Heart right ventricle (tissue), 16 donors: Measurements from ENCODE around the gene RIPOR2. TPM values are rescaled to one million over a fixed set of nuclear protein-coding genes. Genes with fewer than 3 reads are reported as not detected.
"Not testable (repeated sequence)": the region's sequence is repeated elsewhere in the genome, so short reads cannot be mapped to it uniquely, and the experiment has no call there.

ENCODE experiments used
- ATAC-seq, 8 donors: fragments of 200-7000 bp; cut with Tn5 transposase; one replicate each; pipeline ENCODE4 v1.9.1; 2020; ENCODE audit warnings: mild to moderate bottlenecking in 8 of 8, moderate library complexity in 8 of 8, moderate number of reproducible peaks in 1 of 8
- DNase-seq, 2 donors: peaks; one replicate each; pipeline ENCODE4 v3.0.0-alpha.2; 2020
- H3K27ac ChIP-seq, 10 donors: fragments of 200-600 bp; sonication (generic) in 2 of 10; one replicate each; pipeline versions ENCODE4 v1.5.0 to v1.8.0; 2020 to 2022; ENCODE audit warnings: mild to moderate bottlenecking in 3 of 10
- H3K27me3 ChIP-seq, 7 donors: fragments of 200-600 bp; one replicate each; pipeline ENCODE4 v1.8.0; 2021 to 2022; ENCODE audit warnings: mild to moderate bottlenecking in 2 of 7
- H3K36me3 ChIP-seq, 9 donors: fragments of 200-600 bp; sonication (generic) in 1 of 9; one replicate each; pipeline versions ENCODE4 v1.5.0 to v1.8.0; 2020 to 2022; ENCODE audit warnings: mild to moderate bottlenecking in 2 of 9
- H3K4me1 ChIP-seq, 9 donors: fragments of 200-600 bp; sonication (generic) in 1 of 9; one replicate each; pipeline versions ENCODE4 v1.5.0 to v1.8.0; 2020 to 2022; ENCODE audit warnings: mild to moderate bottlenecking in 4 of 9
- H3K4me3 ChIP-seq, 10 donors: fragments of 200-600 bp; sonication (generic) in 2 of 10; one replicate each; pipeline versions ENCODE4 v1.5.0 to v1.8.0; 2020 to 2022; ENCODE audit warnings: mild to moderate bottlenecking in 7 of 10, moderate library complexity in 2 of 10
- H3K9me3 ChIP-seq, 11 donors: fragments of 200-600 bp in 10 of 11; sonication (generic) in 2 of 11; one replicate each; pipeline versions ENCODE4 v1.5.0 to v1.8.0; 2013 to 2022; ENCODE audit warnings: mild to moderate bottlenecking in 2 of 11, control low read depth in 1 of 11, moderate library complexity in 1 of 11
- WGBS, 2 donors: extraction: QIAGEN DNeasy Blood & Tissue Kit; methylation state at CpG; one replicate each; pipeline ENCODE4 v1.1.7; 2013; ENCODE audit warnings: inconsistent platforms in 1 of 2; 5-methylcytosine and 5-hydroxymethylcytosine counted together
- intact Hi-C, 10 donors: fragments of 100-400 bp; cut with DNase I; formaldehyde crosslinking; loops; one replicate each; pipeline versions ENCODE4 v1.11.1 to v1.14.2; 2022
- polyA plus RNA-seq, 2 donors: library from polyadenylated mRNA; stranded (reverse); fragments of 200-250 nt; gene quantifications; one replicate each; pipeline ENCODE4 v1.2.3, GENCODE V29; 2013
- total RNA-seq, 10 donors: library from RNA; stranded (reverse); fragmentation: NEBNext Ultra II Directional in 3 of 10; extraction: Animal tissue kit (Norgen Biotek cat#: 25700) in 3 of 10; gene quantifications; one replicate each; pipeline versions ENCODE4 v1.2.1 to v1.2.4, GENCODE V29; 2021 to 2023
- TF ChIP-seq, protein P1 (sequence below), 9 donors: fragments of 200-600 bp; sonication (generic) in 2 of 9; IDR thresholded peaks; one replicate each; pipeline versions ENCODE4 v1.5.0 to v1.8.0; 2021 to 2022; ENCODE audit warnings: antibody characterized with exemption in 9 of 9, mild to moderate bottlenecking in 5 of 9, moderate library complexity in 1 of 9
- donor health status: Arrhythmogenic right ventricular cardiomyopathy.
- donor health status: ischemic (EF 13 %, LVEDD 7.1; RV severe dilation, severe dysfunction).
- donor health status: healthy with polysubstance abuse.
- donor health status: DM: no; HTN: yes; CAD: no.
- donor health status: DM: no; HTN: no; CAD: no.
- donor health status: ischemic (EF 25% LVEDD 6.9; RV normal size, moderate dysfunction).
- donor health status: ischemic (EF 25% LVEDD 5.7; RV mildly dilated, moderate dysfunction).
- donor health status: healthy.
- donor health status: DM: yes; HTN: yes; CAD: no.
- donor health status: Ischemic cardiomyopathy.
- donor health status: ischemic (EF 35%, LVEDD 5.7; RV mildly dilated, moderate dysfunction).
- donor health status: nonischemic (EF 11% LVEDD 7.7; RV severe dilation, severe dysfunction).
- donor health status: DM: yes; HTN: yes; CAD: no.
- donor health status: PGD.
- donor health status: ischemic (EF 29% LVEDD 5.4; RV normal size, mild dysfunction).
- donor health status: nonischemic (EF 23%, LVEDD 6.1; RV moderate dilation, normal function).

RIPOR2 gene
- total and polyA plus RNA-seq, 12 donors: 1.2 to 14.5 (median 3.6) TPM

DNA sequence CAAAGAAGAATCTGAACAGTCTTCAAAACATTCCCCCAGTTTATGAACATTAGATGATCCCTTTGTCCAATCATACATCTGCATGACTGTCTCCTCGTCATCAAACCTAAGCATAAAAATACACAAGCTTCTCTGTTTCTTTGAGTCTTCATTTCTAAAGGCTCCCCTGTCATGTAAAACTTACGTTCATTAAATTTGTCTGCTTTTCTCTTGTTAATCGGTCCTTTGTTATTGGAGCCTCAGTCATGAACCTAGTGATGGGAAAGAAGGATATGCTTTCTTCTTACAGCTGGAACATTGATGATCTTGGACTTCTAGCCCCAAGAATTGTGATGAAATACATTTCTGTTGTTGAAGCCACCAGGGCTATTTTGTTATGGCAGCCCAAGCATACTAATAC lies 18.0 kb upstream of the RIPOR2 start:
- 89 to 92% methylated on average over 3 of the region's 3 CpGs for WGBS, 2 donors
- no peak for ATAC-seq

DNA sequence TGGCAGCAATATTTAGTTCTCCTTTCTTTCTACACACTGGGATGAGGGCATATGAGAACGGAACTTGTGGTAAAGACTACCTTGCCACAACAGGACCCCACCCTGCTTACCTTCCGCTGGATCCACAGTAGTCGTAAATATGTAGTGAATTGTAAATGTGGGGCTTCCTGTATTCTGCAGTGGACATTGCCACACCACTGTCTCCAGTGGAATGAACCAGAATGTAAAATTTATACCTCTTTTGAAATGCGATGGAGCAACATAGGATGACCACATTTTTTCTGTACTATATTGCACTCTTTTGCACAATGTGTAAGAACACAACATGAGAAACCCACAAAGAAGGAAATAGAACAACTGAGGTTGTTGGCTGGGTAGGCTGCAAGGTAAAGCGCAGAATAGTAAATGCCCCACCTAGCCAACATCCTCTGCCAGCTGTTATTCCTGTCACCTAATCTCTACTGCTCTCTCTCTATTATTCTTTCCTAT lies 16.1 kb upstream of the RIPOR2 start:
- H3K9me3 ChIP-seq: no peaks in the 10 kb centered on the region
- 83 to 91% methylated on average over 5 of the region's 5 CpGs for WGBS, 2 donors
- intact Hi-C loops: loop anchor here in 1 of 10 donors (1.0 kb wide), 1 partner anchor 47 kb away; no protein-coding TSS in a partner anchor
- H3K27me3 ChIP-seq: no peaks in the 10 kb centered on the region
- TF ChIP-seq, protein P1, sequence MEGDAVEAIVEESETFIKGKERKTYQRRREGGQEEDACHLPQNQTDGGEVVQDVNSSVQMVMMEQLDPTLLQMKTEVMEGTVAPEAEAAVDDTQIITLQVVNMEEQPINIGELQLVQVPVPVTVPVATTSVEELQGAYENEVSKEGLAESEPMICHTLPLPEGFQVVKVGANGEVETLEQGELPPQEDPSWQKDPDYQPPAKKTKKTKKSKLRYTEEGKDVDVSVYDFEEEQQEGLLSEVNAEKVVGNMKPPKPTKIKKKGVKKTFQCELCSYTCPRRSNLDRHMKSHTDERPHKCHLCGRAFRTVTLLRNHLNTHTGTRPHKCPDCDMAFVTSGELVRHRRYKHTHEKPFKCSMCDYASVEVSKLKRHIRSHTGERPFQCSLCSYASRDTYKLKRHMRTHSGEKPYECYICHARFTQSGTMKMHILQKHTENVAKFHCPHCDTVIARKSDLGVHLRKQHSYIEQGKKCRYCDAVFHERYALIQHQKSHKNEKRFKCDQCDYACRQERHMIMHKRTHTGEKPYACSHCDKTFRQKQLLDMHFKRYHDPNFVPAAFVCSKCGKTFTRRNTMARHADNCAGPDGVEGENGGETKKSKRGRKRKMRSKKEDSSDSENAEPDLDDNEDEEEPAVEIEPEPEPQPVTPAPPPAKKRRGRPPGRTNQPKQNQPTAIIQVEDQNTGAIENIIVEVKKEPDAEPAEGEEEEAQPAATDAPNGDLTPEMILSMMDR (IDR thresholded peaks at IDR 0.05): no peak
- no peaks in the 10 kb centered on the region for H3K36me3 ChIP-seq
- no peak for DNase-seq
- peak overlapping the region in 1 of 10 donors; percentile 4 for H3K4me3 ChIP-seq
- peak in 5 of 8 donors; percentile 44 to 72 (median 56) for ATAC-seq
- H3K27ac ChIP-seq: peak overlapping the region in 1 of 10 donors; percentile 83
- H3K4me1 ChIP-seq: peaks cover 0 to 51% (median 0%) of the 10 kb centered on the region in 9 donors

More for the DNA sequence above, 18.0 kb upstream of the RIPOR2 start:
- no peaks in the 10 kb centered on the region for H3K36me3 ChIP-seq
- no peaks in the 10 kb centered on the region for H3K27me3 ChIP-seq
- DNase-seq: no peak
- no peak overlapping the region for H3K4me3 ChIP-seq
- H3K9me3 ChIP-seq: no peaks in the 10 kb centered on the region
- intact Hi-C loops: no loop called here
- peaks cover 0 to 57% (median 0%) of the 10 kb centered on the region in 9 donors for H3K4me1 ChIP-seq
- peak overlapping the region in 1 of 10 donors; percentile 83 for H3K27ac ChIP-seq
- TF ChIP-seq, protein P1 (IDR thresholded peaks at IDR 0.05): no peak

DNA sequence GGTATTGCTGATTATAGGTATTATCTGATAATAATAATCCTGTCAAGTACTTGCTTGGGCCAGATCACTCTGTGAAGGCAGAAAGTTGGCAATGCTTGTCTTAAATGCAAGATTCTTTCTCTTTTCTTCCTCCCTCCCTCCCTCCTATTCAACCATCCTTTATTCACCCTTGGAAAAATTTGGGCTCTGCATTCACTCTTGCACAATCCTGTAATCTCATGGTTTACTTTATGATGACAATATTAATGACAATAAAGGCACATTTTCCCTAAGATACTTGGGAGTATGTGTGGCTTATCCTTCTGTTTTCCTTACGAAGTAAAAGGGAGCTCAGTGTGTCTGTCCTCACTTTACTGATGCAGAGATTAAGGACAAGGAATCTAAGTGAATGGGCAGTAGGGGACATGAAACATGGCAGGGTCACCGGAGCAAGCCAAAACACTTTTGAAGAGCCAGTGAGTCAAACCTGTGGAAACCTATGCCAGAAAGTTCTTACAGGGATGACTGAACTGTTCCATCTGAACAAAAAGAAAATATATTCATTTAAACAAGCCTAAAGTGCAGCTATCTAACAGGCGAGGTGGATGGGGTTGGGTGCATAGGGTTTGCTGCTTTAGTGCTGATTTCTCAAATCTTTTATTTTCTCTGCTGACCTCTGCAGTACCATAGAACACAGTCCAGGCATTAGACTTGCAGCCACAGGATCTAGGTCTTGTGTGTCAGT lies 14.6 kb upstream of the RIPOR2 start:
- TF ChIP-seq, protein P1 (IDR thresholded peaks at IDR 0.05): no peak
- 81 to 82% methylated on average over 3 of the region's 3 CpGs for WGBS, 2 donors
- DNase-seq: no peak
- intact Hi-C loops: no loop called here
- Histone ChIP-seq H3K4me1 (peaks cover 0 to 45% (median 0%) of the 10 kb centered on the region in 9 donors), H3K27ac (peak overlapping the region in 1 of 10 donors; percentile 83), H3K27me3 (no peaks in the 10 kb centered on the region), H3K9me3 (peaks cover 0 to 12% (median 3%) of the 10 kb centered on the region in 11 donors), H3K4me3 (no peak overlapping the region), H3K36me3 (no peaks in the 10 kb centered on the region)
- no peak for ATAC-seq

DNA sequence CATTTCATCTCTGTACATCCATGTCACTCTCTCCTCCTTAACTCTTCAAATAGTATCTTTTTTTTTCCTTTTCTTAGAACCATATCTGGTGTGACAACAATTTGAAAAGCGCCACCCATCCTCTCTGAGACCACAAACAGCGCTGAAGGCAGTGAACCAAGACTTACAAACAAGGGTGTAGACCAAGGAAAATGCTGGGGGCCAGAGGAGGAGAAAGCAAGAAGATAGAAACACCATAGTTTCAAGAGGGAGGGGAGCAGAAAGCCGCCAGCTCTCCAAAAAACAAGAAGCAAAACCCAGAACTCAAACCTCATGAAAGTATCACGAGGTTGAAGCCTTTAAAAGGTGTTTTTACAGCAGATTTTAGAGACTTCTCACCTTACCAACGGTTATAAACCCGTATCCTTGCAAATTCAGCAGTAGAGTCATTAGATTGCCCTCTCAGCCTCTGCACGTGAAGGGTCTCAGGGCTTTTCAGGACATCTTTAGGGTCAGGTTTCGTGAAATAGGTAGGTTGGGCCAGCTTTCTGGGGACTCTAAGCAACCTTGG lies 13.3 kb upstream of the RIPOR2 start:
- Histone ChIP-seq H3K36me3 (no peaks in the 10 kb centered on the region), H3K4me3 (no peak overlapping the region), H3K4me1 (peaks cover 0 to 45% (median 0%) of the 10 kb centered on the region in 9 donors), H3K9me3 (peaks cover 0 to 25% (median 14%) of the 10 kb centered on the region in 11 donors), H3K27me3 (no peaks in the 10 kb centered on the region), H3K27ac (peak overlapping the region in 1 of 10 donors; percentile 83)
- DNase-seq (no peak), ATAC-seq (no peak)
- TF ChIP-seq, protein P1 (IDR thresholded peaks at IDR 0.05): no peak
- intact Hi-C loops: no loop called here
- 76 to 88% methylated on average over 8 of the region's 8 CpGs for WGBS, 2 donors

DNA sequence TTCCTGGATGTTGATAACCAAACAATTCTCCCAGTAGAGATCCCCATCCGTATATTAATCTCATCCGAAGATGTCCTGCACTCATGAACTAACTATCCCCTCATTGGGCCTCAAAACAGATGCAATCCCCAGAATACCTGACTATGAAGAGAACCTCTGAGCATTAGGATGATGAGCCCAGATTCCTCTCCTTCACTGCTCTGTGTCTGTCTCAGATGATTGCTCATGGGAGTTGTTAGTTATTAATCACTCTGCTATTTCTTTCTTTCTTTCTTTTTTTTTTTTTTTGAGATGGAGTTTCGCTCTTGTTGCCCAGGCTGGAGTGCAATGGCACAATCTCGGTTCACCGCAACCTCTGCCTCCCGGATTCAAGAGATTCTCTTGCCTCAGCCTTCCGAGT lies 12.5 kb upstream of the RIPOR2 start:
- 84 to 95% methylated on average over 7 of the region's 7 CpGs for WGBS, 2 donors
- ATAC-seq, H3K27me3 ChIP-seq, DNase-seq, intact Hi-C loops, H3K36me3 ChIP-seq, H3K4me3 ChIP-seq: not testable (repeated sequence)
- H3K9me3 ChIP-seq: peaks cover 0 to 33% (median 14%) of the 10 kb centered on the region in 11 donors
- H3K4me1 ChIP-seq: peaks cover 0 to 40% (median 0%) of the 10 kb centered on the region in 9 donors
- H3K27ac ChIP-seq: peak overlapping the region in 1 of 10 donors; percentile 83
